Bone marrow (tissue), 2 donors: ENCODE results near the gene LRRC19.

Experiments used
- DNase-seq, 2 donors: peaks; one replicate each; lab custom pipeline; 2025; lab: John Stamatoyannopoulos, UW

The LRRC19 gene

GRCh38 chr9:26955921-26956859 lies 49.3 kb downstream of the LRRC19 start, which contains the start of gene IFT74:
Gene IFT74 (plus strand): TSS chr9:26956412. CDS start chr9:26961968, 5,556 bp downstream.
- peak; percentile 68 to 89 for DNase-seq

- DNase-seq: no peak
Observed at GRCh38 chr9:26955222-26955903, 50.1 kb downstream of the LRRC19 start.

GRCh38 chr9:26954050-26954508 lies 51.4 kb downstream of the LRRC19 start:
- no peak for DNase-seq

- DNase-seq: no peak
Observed at GRCh38 chr9:26951794-26952193, 53.7 kb downstream of the LRRC19 start.

- no peak for DNase-seq
Observed at GRCh38 chr9:26950521-26950920, 55.0 kb downstream of the LRRC19 start.

GRCh38 chr9:26949637-26950069 lies 55.8 kb downstream of the LRRC19 start:
- DNase-seq: no peak

- no peak for DNase-seq
Observed at GRCh38 chr9:26947736-26948135, 57.7 kb downstream of the LRRC19 start.

- DNase-seq: peak; percentile 73 to 86
Observed at GRCh38 chr9:26946753-26947727, 58.4 kb downstream of the LRRC19 start, which contains the start of gene PLAA. Gene PLAA (minus strand): TSS chr9:26947242. CDS start chr9:26947045, 197 bp downstream.

- no peak for DNase-seq
Observed at GRCh38 chr9:26945591-26945990, 59.9 kb downstream of the LRRC19 start.
